Peyer's patch (tissue), 4 donors: ENCODE data around the gene ITGA8.
"Not testable (repeated sequence)": the region's sequence is repeated elsewhere in the genome, so short reads cannot be mapped to it uniquely, and the experiment has no call there.

Experiments
- POLR2A ChIP-seq, 2 donors: fragments of 450-650 bp; IDR thresholded peaks; one replicate each; pipeline ENCODE4 v1.5.1; 2017; ENCODE audit warnings: antibody characterized with exemption in 2 of 2, mild to moderate bottlenecking in 2 of 2, moderate library complexity in 2 of 2
- TF ChIP-seq, protein P1 (sequence below), 6 experiments: fragments of 450-650 bp in 4 of 6; fragments of 200-600 bp in 2 of 6; sonication (generic) in 1 of 6; IDR thresholded peaks; one replicate each; pipeline ENCODE4 v1.5.1; 2017 to 2019; ENCODE audit warnings: antibody characterized with exemption in 6 of 6, mild to moderate bottlenecking in 3 of 6, moderate library complexity in 1 of 6

- TF ChIP-seq, protein P1, sequence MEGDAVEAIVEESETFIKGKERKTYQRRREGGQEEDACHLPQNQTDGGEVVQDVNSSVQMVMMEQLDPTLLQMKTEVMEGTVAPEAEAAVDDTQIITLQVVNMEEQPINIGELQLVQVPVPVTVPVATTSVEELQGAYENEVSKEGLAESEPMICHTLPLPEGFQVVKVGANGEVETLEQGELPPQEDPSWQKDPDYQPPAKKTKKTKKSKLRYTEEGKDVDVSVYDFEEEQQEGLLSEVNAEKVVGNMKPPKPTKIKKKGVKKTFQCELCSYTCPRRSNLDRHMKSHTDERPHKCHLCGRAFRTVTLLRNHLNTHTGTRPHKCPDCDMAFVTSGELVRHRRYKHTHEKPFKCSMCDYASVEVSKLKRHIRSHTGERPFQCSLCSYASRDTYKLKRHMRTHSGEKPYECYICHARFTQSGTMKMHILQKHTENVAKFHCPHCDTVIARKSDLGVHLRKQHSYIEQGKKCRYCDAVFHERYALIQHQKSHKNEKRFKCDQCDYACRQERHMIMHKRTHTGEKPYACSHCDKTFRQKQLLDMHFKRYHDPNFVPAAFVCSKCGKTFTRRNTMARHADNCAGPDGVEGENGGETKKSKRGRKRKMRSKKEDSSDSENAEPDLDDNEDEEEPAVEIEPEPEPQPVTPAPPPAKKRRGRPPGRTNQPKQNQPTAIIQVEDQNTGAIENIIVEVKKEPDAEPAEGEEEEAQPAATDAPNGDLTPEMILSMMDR (IDR thresholded peaks at IDR 0.05), result not testable (repeated sequence)
- not testable (repeated sequence) for TF ChIP-seq POLR2A (IDR thresholded peaks at IDR 0.05)
Observed at GRCh38 chr10:15762239-15762638, 42.5 kb upstream of the ITGA8 start.
